PC-9 (cell line): ENCODE results near the gene KRT1.

ENCODE experiments used
- EZH2 ChIP-seq: fragments of 200-600 bp; sonication (generic); IDR thresholded peaks from 2 replicates; pipeline ENCODE4 v1.8.0; 2017; ENCODE audit warnings: antibody characterized with exemption, low read depth
- TF ChIP-seq, protein P1 (sequence below): fragments of 200-600 bp; sonication (generic); conservative IDR thresholded peaks from 2 replicates; pipeline ENCODE4 v1.6.1; 2017; ENCODE audit warnings: mixed run types, antibody characterized with exemption, mild to moderate bottlenecking, moderate library complexity

DNA sequence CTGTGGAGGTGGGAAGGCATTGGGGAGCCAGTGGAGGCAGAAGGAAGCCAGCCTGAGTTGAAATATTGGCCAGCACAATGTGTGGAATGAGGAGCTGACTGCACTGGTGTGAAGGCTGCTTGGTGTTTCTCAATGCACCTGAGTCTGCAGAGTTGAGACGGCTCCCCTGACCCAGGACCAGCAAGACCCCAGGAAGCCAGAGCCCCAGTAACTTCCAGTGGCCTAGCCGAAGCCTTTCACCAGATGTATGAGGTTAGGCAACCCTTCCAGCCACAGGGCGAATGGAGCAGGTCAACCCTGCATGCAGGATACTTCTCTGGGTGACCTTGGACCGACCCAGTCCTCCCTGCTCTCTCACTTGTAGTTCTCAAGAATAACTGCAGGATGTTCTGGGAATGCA is 48.9 kb downstream of the KRT1 start:
- TF ChIP-seq, protein P1, sequence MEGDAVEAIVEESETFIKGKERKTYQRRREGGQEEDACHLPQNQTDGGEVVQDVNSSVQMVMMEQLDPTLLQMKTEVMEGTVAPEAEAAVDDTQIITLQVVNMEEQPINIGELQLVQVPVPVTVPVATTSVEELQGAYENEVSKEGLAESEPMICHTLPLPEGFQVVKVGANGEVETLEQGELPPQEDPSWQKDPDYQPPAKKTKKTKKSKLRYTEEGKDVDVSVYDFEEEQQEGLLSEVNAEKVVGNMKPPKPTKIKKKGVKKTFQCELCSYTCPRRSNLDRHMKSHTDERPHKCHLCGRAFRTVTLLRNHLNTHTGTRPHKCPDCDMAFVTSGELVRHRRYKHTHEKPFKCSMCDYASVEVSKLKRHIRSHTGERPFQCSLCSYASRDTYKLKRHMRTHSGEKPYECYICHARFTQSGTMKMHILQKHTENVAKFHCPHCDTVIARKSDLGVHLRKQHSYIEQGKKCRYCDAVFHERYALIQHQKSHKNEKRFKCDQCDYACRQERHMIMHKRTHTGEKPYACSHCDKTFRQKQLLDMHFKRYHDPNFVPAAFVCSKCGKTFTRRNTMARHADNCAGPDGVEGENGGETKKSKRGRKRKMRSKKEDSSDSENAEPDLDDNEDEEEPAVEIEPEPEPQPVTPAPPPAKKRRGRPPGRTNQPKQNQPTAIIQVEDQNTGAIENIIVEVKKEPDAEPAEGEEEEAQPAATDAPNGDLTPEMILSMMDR: no peak
- no peak for TF ChIP-seq EZH2
